Measurements from ENCODE around the gene TSC22D4. TPM values are rescaled to one million over a fixed set of nuclear protein-coding genes. Genes with fewer than 3 reads are reported as not detected.

TSC22D4 gene
- total RNA-seq (2022; extraction: Qiagen RNA extraction): 54.7 to 73.7 TPM (median 65.5 TPM) in 5 replicates

GRCh38 chr7:100478958-100479660 is at the start of gene TSC22D4:
TSS of gene TSC22D4 (minus strand) at chr7:100479214. CDS start at chr7:100478038, 1,176 bp downstream.

GRCh38 chr7:100483722-100484672 is 5.0 kb upstream of the TSC22D4 start, which contains the start of gene NYAP1:
TSS of gene NYAP1 (plus strand) at chr7:100483927. CDS start at chr7:100485312, 1,385 bp downstream.

GRCh38 chr7:100464210-100464660 is 14.8 kb downstream of the TSC22D4 start, which contains the start of gene SPACDR:
TSS of gene SPACDR (minus strand) at chr7:100464260. CDS start at chr7:100464025, 235 bp downstream.

GRCh38 chr7:100429637-100430492 is 49.1 kb downstream of the TSC22D4 start, which contains the start of gene MEPCE:
TSS of gene MEPCE (plus strand) at chr7:100429831. CDS start at chr7:100430019, 188 bp downstream.

GRCh38 chr7:100428199-100428966 is 50.6 kb downstream of the TSC22D4 start, which contains the start of gene ZCWPW1:
TSS of gene ZCWPW1 (minus strand) at chr7:100428703. CDS start at chr7:100420649, 8,054 bp downstream.

Other genes with a start within 250 kb of the TSC22D4 start
- 0.03 TPM in 1 of 5 replicates, not detected in the others for gene SPDYE3, start 171.5 kb downstream of the TSC22D4 start, total RNA-seq (2022; extraction: Qiagen RNA extraction)
- 16.8 to 31.3 TPM (median 26.6 TPM) in 5 replicates for gene PILRB, start 121.1 kb downstream of the TSC22D4 start, total RNA-seq (2022; extraction: Qiagen RNA extraction)
- 2.6 to 5.1 TPM (median 4.1 TPM) in 5 replicates for gene PILRA, start 105.7 kb downstream of the TSC22D4 start, total RNA-seq (2022; extraction: Qiagen RNA extraction)
- 1.1 to 1.9 TPM (median 1.5 TPM) in 5 replicates for gene ZCWPW1, start 50.5 kb downstream of the TSC22D4 start, total RNA-seq (2022; extraction: Qiagen RNA extraction)
- gene MEPCE, start 49.4 kb downstream of the TSC22D4 start, total RNA-seq (2022; extraction: Qiagen RNA extraction): 41.0 to 47.9 TPM (median 44.5 TPM) in 5 replicates
- gene PPP1R35, start 42.7 kb downstream of the TSC22D4 start, total RNA-seq (2022; extraction: Qiagen RNA extraction): 33.0 to 51.8 TPM (median 48.4 TPM) in 5 replicates
- gene SPACDR, start 15.0 kb downstream of the TSC22D4 start, total RNA-seq (2022; extraction: Qiagen RNA extraction): 0.77 to 0.92 TPM (median 0.85 TPM) in 5 replicates
- gene NYAP1, start 4.7 kb upstream of the TSC22D4 start, total RNA-seq (2022; extraction: Qiagen RNA extraction): 4.1 to 7.9 TPM (median 6.7 TPM) in 5 replicates
- gene AGFG2, start 60.0 kb upstream of the TSC22D4 start, total RNA-seq (2022; extraction: Qiagen RNA extraction): 41.5 to 62.8 TPM (median 57.6 TPM) in 5 replicates
- gene SAP25, start 94.7 kb upstream of the TSC22D4 start, total RNA-seq (2022; extraction: Qiagen RNA extraction): 0.15 to 0.47 TPM (median 0.25 TPM) in 5 replicates
- 12.5 to 18.8 TPM (median 16.2 TPM) in 5 replicates for gene LRCH4, start 106.9 kb upstream of the TSC22D4 start, total RNA-seq (2022; extraction: Qiagen RNA extraction)
- gene FBXO24, start 107.1 kb upstream of the TSC22D4 start, total RNA-seq (2022; extraction: Qiagen RNA extraction): 0.22 to 0.35 TPM (median 0.24 TPM) in 5 replicates
- 6.8 to 10.3 TPM (median 10.0 TPM) in 5 replicates for gene PCOLCE, start 123.1 kb upstream of the TSC22D4 start, total RNA-seq (2022; extraction: Qiagen RNA extraction)
- 16.3 to 22.9 TPM (median 21.2 TPM) in 5 replicates for gene MOSPD3, start 133.3 kb upstream of the TSC22D4 start, total RNA-seq (2022; extraction: Qiagen RNA extraction)
- gene TFR2, start 162.3 kb upstream of the TSC22D4 start, total RNA-seq (2022; extraction: Qiagen RNA extraction): 2.1 to 2.8 TPM (median 2.5 TPM) in 5 replicates
- gene ACTL6B, start 177.2 kb upstream of the TSC22D4 start, total RNA-seq (2022; extraction: Qiagen RNA extraction): not detected in 5 replicates
- gene GNB2, start 194.5 kb upstream of the TSC22D4 start, total RNA-seq (2022; extraction: Qiagen RNA extraction): 181 to 270 TPM (median 268 TPM) in 5 replicates
- gene GIGYF1, start 215.0 kb upstream of the TSC22D4 start, total RNA-seq (2022; extraction: Qiagen RNA extraction): 12.5 to 20.6 TPM (median 17.5 TPM) in 5 replicates
- 68.5 to 93.3 TPM (median 89.6 TPM) in 5 replicates for gene POP7, start 226.9 kb upstream of the TSC22D4 start, total RNA-seq (2022; extraction: Qiagen RNA extraction)
- gene EPO, start 241.3 kb upstream of the TSC22D4 start, total RNA-seq (2022; extraction: Qiagen RNA extraction): 0.09 TPM in 1 of 5 replicates, not detected in the others

Data from A549 treated with AZD2906 at 1 μM for 4 hours (cell line).